CD4-positive, alpha-beta T cell (primary cell): Measurements from ENCODE around the gene MMP24OS. TPM values are rescaled to one million over a fixed set of nuclear protein-coding genes. Genes with fewer than 3 reads are reported as not detected.

Experiments used
- ATAC-seq: fragments of 200-7000 bp; cut with Tn5 transposase; one replicate; pipeline ENCODE4 v1.10.0; 2022; ENCODE audit warnings: mild to moderate bottlenecking; ENCODE audit not compliant: poor library complexity
- CTCF ChIA-PET: fragments of 350-600 bp; sonication (Branson Sonifier 250); formaldehyde crosslinking; loops from one replicate; lab custom pipeline; 2021; ENCODE audit warnings: antibody characterized with exemption, inconsistent platforms; lab: Charles Lee
- POLR2A ChIA-PET: fragments of 350-600 bp; sonication (Branson Sonifier 250); formaldehyde crosslinking; loops from one replicate; lab custom pipeline; 2021; ENCODE audit warnings: antibody characterized with exemption, inconsistent platforms; lab: Charles Lee
- DNase-seq, 14 experiments: peaks; one replicate each; pipeline ENCODE4 v3.0.0-alpha.2; 2013 to 2020; ENCODE audit warnings: mixed read lengths in 2 of 14
- H3K27ac ChIP-seq, 2 donors: one replicate each; pipeline versions ENCODE4 v1.5.1 to v1.7.0; 2013; ENCODE audit warnings: low read length in 2 of 2, low read depth in 1 of 2, mild to moderate bottlenecking in 1 of 2
- H3K27me3 ChIP-seq, 2 experiments: 1 replicate in 1 of 2; 2 replicates in 1 of 2; pipeline versions ENCODE4 v1.6.1 to v1.7.0; 2013; ENCODE audit warnings: low read length in 2 of 2, control low read depth in 1 of 2, mild to moderate bottlenecking in 1 of 2, moderate library complexity in 1 of 2; ENCODE audit not compliant: insufficient read depth in 2 of 2, control insufficient read depth in 1 of 2
- H3K36me3 ChIP-seq: one replicate; pipeline ENCODE4 v1.6.1; 2013; ENCODE audit warnings: low read length, control low read depth; ENCODE audit not compliant: insufficient read depth
- H3K4me1 ChIP-seq: one replicate; pipeline ENCODE4 v1.6.1; 2013; ENCODE audit warnings: low read length, control low read depth; ENCODE audit not compliant: insufficient read depth
- H3K4me3 ChIP-seq: one replicate; pipeline ENCODE4 v1.5.1; 2013; ENCODE audit warnings: mild to moderate bottlenecking, low read length, moderate library complexity
- H3K9me3 ChIP-seq, 2 experiments: 1 replicate in 1 of 2; 2 replicates in 1 of 2; pipeline versions ENCODE4 v1.6.1 to v1.7.0; 2013; ENCODE audit warnings: low read length in 2 of 2, mild to moderate bottlenecking in 2 of 2, control low read depth in 1 of 2, moderate library complexity in 1 of 2; ENCODE audit not compliant: control insufficient read depth in 1 of 2, insufficient read depth in 1 of 2
- H3K27ac Mint-ChIP-seq: one replicate; pipeline ENCODE4 v1.8.0; 2020; ENCODE audit warnings: mixed read lengths
- H3K27me3 Mint-ChIP-seq: one replicate; pipeline ENCODE4 v1.8.0; 2021; ENCODE audit warnings: mixed read lengths
- H3K36me3 Mint-ChIP-seq: one replicate; pipeline ENCODE4 v1.8.0; 2021; ENCODE audit warnings: low read depth, mixed read lengths
- H3K4me1 Mint-ChIP-seq: one replicate; pipeline ENCODE4 v1.8.0; 2021; ENCODE audit warnings: low read depth, mixed read lengths
- H3K4me3 Mint-ChIP-seq: one replicate; pipeline ENCODE4 v1.8.0; 2020; ENCODE audit warnings: mild to moderate bottlenecking, mixed read lengths
- H3K9me3 Mint-ChIP-seq: one replicate; pipeline ENCODE4 v1.8.0; 2020; ENCODE audit warnings: mixed read lengths
- intact Hi-C, 2 experiments: fragments of 100-400 bp; cut with DNase I in 1 of 2; cut with micrococcal nuclease in 1 of 2; formaldehyde crosslinking; loops; one replicate each; pipeline versions ENCODE4 v1.15.1 to v1.9.0; 2023 to 2025; cut with DNase I, micrococcal nuclease
- total RNA-seq, 174 experiments: library from RNA in 2 of 174; stranded (reverse) in 2 of 174; gene quantifications; one replicate each; pipeline ENCODE4 v1.2.3 and lab custom pipeline; 2021 to 2026
- TF ChIP-seq, protein P1 (sequence below): fragments of 200-600 bp; IDR thresholded peaks from one replicate; pipeline ENCODE4 v1.8.0; 2022; ENCODE audit warnings: antibody characterized with exemption, mild to moderate bottlenecking

The MMP24OS gene
- total RNA-seq, 2 experiments from 2014 or later = 71.8 to 74.8 TPM

DNA sequence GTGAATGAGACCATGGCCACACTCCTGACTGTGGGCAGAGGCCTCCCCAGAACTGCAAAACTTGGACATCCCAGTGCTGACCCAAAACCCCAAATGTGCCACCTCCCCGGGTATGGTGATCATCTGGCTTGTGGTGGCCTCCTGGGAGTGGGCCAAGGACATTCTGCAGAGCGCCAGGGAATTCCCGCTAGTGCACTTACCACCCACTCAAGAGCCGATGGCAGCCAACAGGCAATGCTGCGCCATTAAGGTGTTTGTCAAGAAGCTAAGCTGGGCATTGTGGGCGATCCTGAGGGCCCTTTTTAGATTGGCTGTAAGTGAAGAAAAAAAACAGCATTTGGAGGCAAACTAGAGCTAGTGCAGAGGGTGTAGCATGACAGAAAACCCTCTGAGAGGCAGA, 42.0 kb downstream of the MMP24OS start:
- H3K4me1 Mint-ChIP-seq = no peaks in the 10 kb centered on the region
- intact Hi-C loops = no loop called here
- CTCF ChIA-PET = no interaction called here
- H3K4me3 ChIP-seq = no peak overlapping the region
- H3K27ac Mint-ChIP-seq = no peak overlapping the region
- DNase-seq = no peak
- POLR2A ChIA-PET = no interaction called here
- no peaks in the 10 kb centered on the region for H3K4me1 ChIP-seq
- no peak for ATAC-seq
- H3K36me3 ChIP-seq = peaks cover 14% of the 10 kb centered on the region
- no peaks in the 10 kb centered on the region for H3K9me3 Mint-ChIP-seq
- peaks cover 27% of the 10 kb centered on the region for H3K27me3 Mint-ChIP-seq
- H3K27ac ChIP-seq = no peak overlapping the region
- H3K9me3 ChIP-seq = no peaks in the 10 kb centered on the region
- H3K4me3 Mint-ChIP-seq = no peak overlapping the region
- H3K27me3 ChIP-seq = peaks cover 0 to 2% of the 10 kb centered on the region in 2 experiments
- TF ChIP-seq, protein P1, sequence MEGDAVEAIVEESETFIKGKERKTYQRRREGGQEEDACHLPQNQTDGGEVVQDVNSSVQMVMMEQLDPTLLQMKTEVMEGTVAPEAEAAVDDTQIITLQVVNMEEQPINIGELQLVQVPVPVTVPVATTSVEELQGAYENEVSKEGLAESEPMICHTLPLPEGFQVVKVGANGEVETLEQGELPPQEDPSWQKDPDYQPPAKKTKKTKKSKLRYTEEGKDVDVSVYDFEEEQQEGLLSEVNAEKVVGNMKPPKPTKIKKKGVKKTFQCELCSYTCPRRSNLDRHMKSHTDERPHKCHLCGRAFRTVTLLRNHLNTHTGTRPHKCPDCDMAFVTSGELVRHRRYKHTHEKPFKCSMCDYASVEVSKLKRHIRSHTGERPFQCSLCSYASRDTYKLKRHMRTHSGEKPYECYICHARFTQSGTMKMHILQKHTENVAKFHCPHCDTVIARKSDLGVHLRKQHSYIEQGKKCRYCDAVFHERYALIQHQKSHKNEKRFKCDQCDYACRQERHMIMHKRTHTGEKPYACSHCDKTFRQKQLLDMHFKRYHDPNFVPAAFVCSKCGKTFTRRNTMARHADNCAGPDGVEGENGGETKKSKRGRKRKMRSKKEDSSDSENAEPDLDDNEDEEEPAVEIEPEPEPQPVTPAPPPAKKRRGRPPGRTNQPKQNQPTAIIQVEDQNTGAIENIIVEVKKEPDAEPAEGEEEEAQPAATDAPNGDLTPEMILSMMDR = no peak
- peaks cover 54% of the 10 kb centered on the region for H3K36me3 Mint-ChIP-seq

DNA sequence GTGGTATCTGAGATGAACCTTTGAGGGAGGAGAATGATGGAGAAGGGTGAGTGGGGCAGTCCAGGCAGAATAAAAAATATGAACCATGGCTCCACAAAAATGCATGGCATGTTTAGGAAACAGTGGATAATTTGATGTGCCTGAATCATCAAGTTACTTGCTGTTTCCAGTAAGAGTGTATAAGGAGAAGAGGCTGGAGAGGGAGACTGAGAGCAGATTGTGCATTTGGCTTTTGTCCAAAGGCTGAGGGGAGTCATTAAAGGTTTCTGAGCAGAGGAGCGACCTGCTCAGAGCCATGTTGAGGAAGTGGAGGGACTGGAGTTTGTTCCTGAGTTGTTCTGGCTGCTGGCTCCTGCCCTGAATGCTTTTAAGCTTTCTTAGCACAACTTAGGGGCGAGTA, 45.3 kb downstream of the MMP24OS start:
- DNase-seq (no peak), ATAC-seq (no peak)
- Histone ChIP-seq H3K27me3 (peaks cover 8 to 9% of the 10 kb centered on the region in 2 experiments), H3K4me1 (no peaks in the 10 kb centered on the region), H3K36me3 (peaks cover 14% of the 10 kb centered on the region), H3K9me3 (no peaks in the 10 kb centered on the region), H3K4me3 (no peak overlapping the region), H3K27ac (no peak overlapping the region)
- no peak overlapping the region for H3K27ac Mint-ChIP-seq
- intact Hi-C loops = no loop called here
- TF ChIP-seq, protein P1 = no peak
- H3K36me3 Mint-ChIP-seq = peaks cover 51% of the 10 kb centered on the region
- no peaks in the 10 kb centered on the region for H3K9me3 Mint-ChIP-seq
- POLR2A ChIA-PET = no interaction called here
- no peak overlapping the region for H3K4me3 Mint-ChIP-seq
- CTCF ChIA-PET = no interaction called here
- peaks cover under 1% of the 10 kb centered on the region for H3K4me1 Mint-ChIP-seq
- peaks cover 53% of the 10 kb centered on the region for H3K27me3 Mint-ChIP-seq

DNA sequence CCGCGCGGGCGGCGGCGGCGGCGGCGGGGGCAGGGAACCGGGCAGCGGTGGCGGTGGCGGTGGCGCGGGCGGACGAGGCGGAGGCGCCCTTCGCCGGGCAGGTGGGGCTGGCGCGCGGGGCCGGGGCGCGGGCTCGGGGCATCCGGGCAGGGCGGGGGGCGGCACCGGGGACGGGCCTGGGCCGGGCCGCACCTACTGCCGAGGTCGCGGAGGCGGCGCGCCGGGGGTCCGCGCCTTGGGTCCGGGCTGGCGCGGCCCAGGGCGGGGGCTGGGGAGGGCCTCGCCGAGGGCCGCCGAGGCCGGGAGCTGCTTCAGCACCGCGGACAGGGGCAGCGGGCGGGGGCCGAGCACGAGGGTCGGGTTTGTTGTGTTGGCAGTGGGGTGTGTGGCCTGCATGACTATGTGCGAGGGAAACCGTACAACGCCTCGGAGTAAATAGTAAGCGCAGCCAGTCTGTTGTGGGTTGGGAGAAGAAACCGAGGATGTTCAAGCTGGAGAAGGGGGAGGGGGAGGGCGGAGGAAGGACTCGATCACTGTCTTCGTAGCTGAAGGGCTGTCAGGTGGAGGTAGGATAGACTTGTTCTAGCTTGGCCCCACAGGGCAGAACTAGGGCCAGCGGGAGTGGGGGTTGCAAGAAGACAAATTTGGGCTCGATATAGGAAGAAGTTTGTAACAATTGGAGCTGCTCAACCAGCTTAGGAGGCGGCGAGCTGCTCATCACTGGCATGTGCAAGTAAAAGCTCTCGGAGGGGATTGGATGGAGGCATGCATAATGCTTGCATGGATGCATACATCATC, 50.8 kb downstream of the MMP24OS start:
- H3K27ac ChIP-seq = no peak overlapping the region

More for the DNA sequence above, 50.8 kb downstream of the MMP24OS start:
- no peaks in the 10 kb centered on the region for H3K36me3 ChIP-seq
- DNase-seq (peak; percentile 6 to 62 (median 31)), ATAC-seq (peak; percentile 76)
- intact Hi-C loops = no loop called here
- ChIA-PET POLR2A (interaction anchor here (1.2 kb wide), 1 partner anchor 14 kb away, joined by 4 read pairs; no protein-coding TSS in a partner anchor), CTCF (interaction anchor here (0.5 to 1.3 kb wide), 2 partner anchors 23 to 131 kb away, joined by 3 to 6 read pairs; no protein-coding TSS in a partner anchor)
- peaks cover 16 to 23% of the 10 kb centered on the region in 2 experiments for H3K27me3 ChIP-seq
- H3K36me3 Mint-ChIP-seq = peaks cover 17% of the 10 kb centered on the region
- peaks cover 52% of the 10 kb centered on the region for H3K27me3 Mint-ChIP-seq
- TF ChIP-seq, protein P1 = no peak
- H3K9me3 ChIP-seq = no peaks in the 10 kb centered on the region
- H3K27ac Mint-ChIP-seq = no peak overlapping the region
- H3K4me1 ChIP-seq = peaks cover 10% of the 10 kb centered on the region
- H3K4me3 ChIP-seq = no peak overlapping the region
- H3K4me3 Mint-ChIP-seq = peak overlapping the region; percentile 74
- H3K4me1 Mint-ChIP-seq = peaks cover 6% of the 10 kb centered on the region
- no peaks in the 10 kb centered on the region for H3K9me3 Mint-ChIP-seq

Other genes starting within 250 kb of the MMP24OS start
- 10 to 100 TPM; 56.3 to 60.6 TPM for gene TRPC4AP, start 185.3 kb downstream of the MMP24OS start, total RNA-seq
- 10 to 100 TPM; 12.2 to 12.6 TPM for gene EDEM2, start 130.8 kb downstream of the MMP24OS start, total RNA-seq
- under 1 TPM; 0.33 to 0.61 TPM for gene PROCR, start 106.0 kb downstream of the MMP24OS start, total RNA-seq
- not detected for gene MMP24, start 51.4 kb downstream of the MMP24OS start, total RNA-seq
- gene EIF6, start 6.7 kb upstream of the MMP24OS start, total RNA-seq = 10 to 100 TPM; 24.9 to 25.8 TPM
- not detected for gene FAM83C, start 14.3 kb upstream of the MMP24OS start, total RNA-seq
- 10 to 100 TPM; 18.7 to 19.9 TPM for gene UQCC1, start 133.9 kb upstream of the MMP24OS start, total RNA-seq
- not detected for gene GDF5, start 160.1 kb upstream of the MMP24OS start, total RNA-seq
- gene CEP250, start 177.5 kb upstream of the MMP24OS start, total RNA-seq = 10 to 100 TPM; 27.6 to 33.1 TPM